Fibroblast of villous mesenchyme (primary cell): ENCODE results near the gene CEP44. TPM values are rescaled to one million over a fixed set of nuclear protein-coding genes. Genes with fewer than 3 reads are reported as not detected.

Experiments used
- DNase-seq: peaks from one replicate; pipeline ENCODE4 v3.0.0-alpha.2; 2010; ENCODE audit warnings: low read depth
- H3K4me3 ChIP-seq: 2 replicates; pipeline ENCODE4 v1.5.1; 2011; ENCODE audit warnings: low read depth, mild to moderate bottlenecking, low read length
- total RNA-seq: library from RNA; depleted of rRNA; stranded (reverse); fragments of >200 nt; gene quantifications from 2 replicates; pipeline ENCODE4 v1.2.3, GENCODE V29; 2012
- TF ChIP-seq, protein P1 (sequence below): IDR thresholded peaks from 2 replicates; pipeline ENCODE4 v1.5.1; 2012; ENCODE audit warnings: low read depth, mild to moderate bottlenecking, low read length; ENCODE audit not compliant: insufficient read depth

The CEP44 gene
- total RNA-seq, 1 donor: 16.0 TPM

DNA sequence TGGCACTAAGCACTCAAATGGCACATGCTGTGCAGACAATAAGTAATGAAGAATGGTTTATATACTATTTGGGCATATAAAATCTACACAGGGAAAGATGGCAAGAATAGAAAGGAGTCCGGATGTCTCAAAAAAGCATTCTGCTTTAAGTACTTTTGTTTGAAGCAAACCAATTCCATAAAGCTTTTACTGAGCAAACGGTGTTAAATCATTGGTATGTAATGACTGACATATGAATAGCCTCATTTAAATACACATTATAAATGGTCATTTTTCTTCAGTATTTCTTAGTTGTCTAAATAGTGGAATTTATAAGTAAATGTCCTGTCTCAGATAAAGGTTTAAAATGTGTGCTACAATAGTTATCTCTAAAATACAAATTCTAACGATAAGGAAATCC lies 6.3 kb upstream of the CEP44 start:
- TF ChIP-seq, protein P1, sequence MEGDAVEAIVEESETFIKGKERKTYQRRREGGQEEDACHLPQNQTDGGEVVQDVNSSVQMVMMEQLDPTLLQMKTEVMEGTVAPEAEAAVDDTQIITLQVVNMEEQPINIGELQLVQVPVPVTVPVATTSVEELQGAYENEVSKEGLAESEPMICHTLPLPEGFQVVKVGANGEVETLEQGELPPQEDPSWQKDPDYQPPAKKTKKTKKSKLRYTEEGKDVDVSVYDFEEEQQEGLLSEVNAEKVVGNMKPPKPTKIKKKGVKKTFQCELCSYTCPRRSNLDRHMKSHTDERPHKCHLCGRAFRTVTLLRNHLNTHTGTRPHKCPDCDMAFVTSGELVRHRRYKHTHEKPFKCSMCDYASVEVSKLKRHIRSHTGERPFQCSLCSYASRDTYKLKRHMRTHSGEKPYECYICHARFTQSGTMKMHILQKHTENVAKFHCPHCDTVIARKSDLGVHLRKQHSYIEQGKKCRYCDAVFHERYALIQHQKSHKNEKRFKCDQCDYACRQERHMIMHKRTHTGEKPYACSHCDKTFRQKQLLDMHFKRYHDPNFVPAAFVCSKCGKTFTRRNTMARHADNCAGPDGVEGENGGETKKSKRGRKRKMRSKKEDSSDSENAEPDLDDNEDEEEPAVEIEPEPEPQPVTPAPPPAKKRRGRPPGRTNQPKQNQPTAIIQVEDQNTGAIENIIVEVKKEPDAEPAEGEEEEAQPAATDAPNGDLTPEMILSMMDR: no peak
- H3K4me3 ChIP-seq: no peak overlapping the region
- no peak for DNase-seq

DNA sequence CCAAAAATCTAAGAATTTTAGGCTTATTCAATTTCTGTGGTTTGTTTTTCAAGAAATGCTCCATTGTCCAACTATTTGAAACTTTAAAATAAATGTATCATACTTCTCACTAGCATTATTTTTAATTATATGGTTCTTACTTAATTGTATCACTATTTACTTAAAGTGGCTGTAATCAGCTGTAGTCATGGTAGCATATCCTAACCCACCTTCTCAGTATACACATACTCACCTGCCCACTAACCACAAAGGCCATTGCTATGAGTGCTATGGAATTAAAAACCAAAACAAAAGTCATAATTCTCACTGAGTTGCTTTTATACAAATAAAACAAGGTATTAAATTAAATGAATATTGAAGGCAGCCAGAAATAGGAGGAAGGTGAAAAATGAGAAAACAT lies 5.2 kb upstream of the CEP44 start:
- H3K4me3 ChIP-seq: no peak overlapping the region
- DNase-seq: no peak

GRCh38 chr4:174279433-174280155 lies 4.1 kb upstream of the CEP44 start:
- TF ChIP-seq, protein P1: no peak
- DNase-seq: no peak

More for the DNA sequence above, 5.2 kb upstream of the CEP44 start:
- TF ChIP-seq, protein P1: no peak

GRCh38 chr4:174281182-174281737 lies 2.5 kb upstream of the CEP44 start:
- TF ChIP-seq, protein P1: no peak
- DNase-seq: no peak
- H3K4me3 ChIP-seq: peak overlapping the region; percentile 17

More at GRCh38 chr4:174279433-174280155, 4.1 kb upstream of the CEP44 start:
- H3K4me3 ChIP-seq: no peak overlapping the region

GRCh38 chr4:174281901-174282300 lies 1.8 kb upstream of the CEP44 start:
- DNase-seq: no peak
- H3K4me3 ChIP-seq: peak overlapping the region; percentile 99

DNA sequence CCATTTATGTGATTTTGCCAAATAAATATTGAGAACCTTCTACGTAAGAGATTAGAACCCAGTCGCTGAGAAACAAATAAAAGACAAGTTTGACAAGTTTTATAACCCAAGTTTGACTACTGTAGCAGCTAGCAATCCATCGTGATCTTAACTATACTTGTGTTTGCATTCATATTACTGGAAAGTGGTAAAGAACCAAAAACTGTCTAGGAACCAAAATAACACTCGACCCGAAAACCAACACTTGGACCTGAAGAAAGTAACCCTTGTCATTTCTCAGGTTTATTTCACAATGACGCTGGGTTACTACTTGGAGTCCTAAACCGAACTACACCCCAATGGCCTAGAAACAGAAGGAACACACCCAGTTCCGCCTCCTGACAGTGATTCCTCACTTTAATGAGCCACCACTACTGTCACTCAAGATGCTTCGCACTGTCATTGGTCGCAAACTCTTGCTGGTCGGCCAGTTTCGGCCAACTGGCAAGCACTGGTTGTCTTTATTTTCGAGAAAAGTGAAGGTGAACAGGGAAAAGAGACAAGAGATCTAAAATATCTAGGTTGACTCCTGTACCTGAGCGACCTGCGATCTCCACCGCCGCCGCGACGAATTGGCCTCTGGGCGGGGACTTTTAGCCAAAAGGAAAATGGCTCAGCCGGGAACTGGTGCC lies 740 bp upstream of the CEP44 start:
- TF ChIP-seq, protein P1: no peak
- DNase-seq: peak; percentile 97
- H3K4me3 ChIP-seq: peak overlapping the region; percentile 99

More at GRCh38 chr4:174281901-174282300, 1.8 kb upstream of the CEP44 start:
- TF ChIP-seq, protein P1: no peak
